ENCODE results near the gene VN1R4. TPM values are rescaled to one million over a fixed set of nuclear protein-coding genes. Genes with fewer than 3 reads are reported as not detected.
"Not testable (repeated sequence)": the region's sequence is repeated elsewhere in the genome, so short reads cannot be mapped to it uniquely, and the experiment has no call there.

The VN1R4 gene
- total and polyA plus RNA-seq, 2 of the 13 experiments (the other 11 are each of a cell fraction or from before 2014, with no cell fraction given), result not detected

GRCh38 chr19:53281947-53282346, 14.4 kb upstream of the VN1R4 start:
- H3K4me1 ChIP-seq (ENCODE audit: insufficient read depth, low read length); H3K9ac ChIP-seq (ENCODE audit: insufficient read depth, low read depth, low read length); intact Hi-C loops (cut with micrococcal nuclease; ENCODE audit: unreplicated experiment); H3K4me3 ChIP-seq (replicated peaks in 1 of 3; ENCODE audit: insufficient read depth in 1 of 3, low read depth in 2 of 3, low read length in 3 of 3); H3K36me3 ChIP-seq (replicated peaks in 1 of 2; ENCODE audit: control insufficient read depth in 1 of 2, insufficient read depth in 2 of 2, low read length in 2 of 2); POLR2A ChIA-PET; H4K20me1 ChIP-seq (ENCODE audit: insufficient read depth, low read length); DNase-seq (ENCODE audit: low spot score); H3K79me2 ChIP-seq (ENCODE audit: insufficient read depth, low read length); CTCF ChIA-PET (ENCODE audit: low intra/inter-chr PET ratio, low total read pairs); in situ Hi-C loops (cut with HindIII; ENCODE audit: extremely low pct_ligation_motif_present, low pct_unique_long_range_greater_than_20kb); H3K27me3 ChIP-seq (ENCODE audit: control insufficient read depth in 1 of 2, insufficient read depth in 2 of 2, low read length in 2 of 2); FAIRE-seq; H3K9me3 ChIP-seq (ENCODE audit: low read length); H3K27ac ChIP-seq (ENCODE audit: extremely low read length, insufficient read depth, low read length); ATAC-seq; BruUV-seq (replicated peaks); H3K4me2 ChIP-seq (ENCODE audit: low read depth, low read length); H2AFZ ChIP-seq (ENCODE audit: low read length): not testable (repeated sequence)
- WGBS (ENCODE audit: low lambda C conversion rate), result no CpG with 5 or more reads among the region's 8 CpGs

- no peak for FAIRE-seq
- no peak for DNase-seq (ENCODE audit: low spot score)
- BruUV-seq (replicated peaks), result no TSS peak
- ChIA-PET POLR2A (no interaction called here), CTCF (ENCODE audit: low intra/inter-chr PET ratio, low total read pairs) (no interaction called here)
- no peak for ATAC-seq
- Histone ChIP-seq H3K27ac (ENCODE audit: extremely low read length, insufficient read depth, low read length) (no peak overlapping the region), H3K79me2 (ENCODE audit: insufficient read depth, low read length) (no peaks in the 10 kb centered on the region), H3K9me3 (ENCODE audit: low read length) (peaks cover 32% of the 10 kb centered on the region), H3K4me3 (replicated peaks in 1 of 3; ENCODE audit: insufficient read depth in 1 of 3, low read depth in 2 of 3, low read length in 3 of 3) (no peak overlapping the region), H3K27me3 (ENCODE audit: control insufficient read depth in 1 of 2, insufficient read depth in 2 of 2, low read length in 2 of 2) (no peaks in the 10 kb centered on the region; a peak in 1 of 5 replicates), H3K9ac (ENCODE audit: insufficient read depth, low read depth, low read length) (no peak overlapping the region), H4K20me1 (ENCODE audit: insufficient read depth, low read length) (no peaks in the 10 kb centered on the region), H3K4me1 (ENCODE audit: insufficient read depth, low read length) (no peaks in the 10 kb centered on the region), H3K36me3 (replicated peaks in 1 of 2; ENCODE audit: control insufficient read depth in 1 of 2, insufficient read depth in 2 of 2, low read length in 2 of 2) (no peaks in the 10 kb centered on the region), H2AFZ (ENCODE audit: low read length) (no peak overlapping the region), H3K4me2 (ENCODE audit: low read depth, low read length) (no peak overlapping the region)
- in situ Hi-C loops (cut with HindIII; ENCODE audit: extremely low pct_ligation_motif_present, low pct_unique_long_range_greater_than_20kb), result no loop called here
- WGBS (ENCODE audit: low lambda C conversion rate), result 77% methylated on average over 2 of the region's 2 CpGs
- intact Hi-C loops (cut with micrococcal nuclease; ENCODE audit: unreplicated experiment), result no loop called here
- TF ChIP-seq ZNF550 (CRISPR knock-in tag; IDR thresholded peaks at IDR 0.05; ENCODE audit: borderline replicate concordance) (no peak), ZNF512B (CRISPR knock-in tag; IDR thresholded peaks at IDR 0.05; ENCODE audit: borderline replicate concordance) (no peak), RBM39 (IDR thresholded peaks at IDR 0.05; ENCODE audit: low read depth, low read length, poor library complexity, severe bottlenecking) (no peak), ARID2 (CRISPR knock-in tag; IDR thresholded peaks at IDR 0.05; ENCODE audit: borderline replicate concordance) (no peak), MAX (IDR thresholded peaks at IDR 0.05) (no peak), SALL2 (CRISPR knock-in tag; IDR thresholded peaks at IDR 0.05) (no peak), IKZF1 (IDR thresholded peaks at IDR 0.05) (no peak), ZNF605 (CRISPR knock-in tag; IDR thresholded peaks at IDR 0.05) (no peak), ZNF513 (CRISPR knock-in tag; conservative IDR thresholded peaks at IDR 0.05) (no peak), ZNF687 (CRISPR knock-in tag; IDR thresholded peaks at IDR 0.05) (no peak)
Measured at GRCh38 chr19:53275480-53275879, 8.0 kb upstream of the VN1R4 start.

Measured in HepG2 (cell line).